H1 (cell line): Measurements from ENCODE around the gene VIPR2. TPM values are rescaled to one million over a fixed set of nuclear protein-coding genes. Genes with fewer than 3 reads are reported as not detected.

Experiments
- CEBPB ChIP-seq: IDR thresholded peaks from 2 replicates; pipeline ENCODE4 v1.6.1; 2012; ENCODE audit warnings: low read depth, low read length
- CHD7 ChIP-seq: fragments of 300-600 bp; sonication (generic); IDR thresholded peaks from 2 replicates; pipeline ENCODE4 v1.7.1; 2012; ENCODE audit warnings: low read length, moderate library complexity, mild to moderate bottlenecking, inconsistent platforms; ENCODE audit not compliant: insufficient replicate concordance
- KDM5A ChIP-seq: fragments of 200-600 bp; IDR thresholded peaks from 2 replicates; pipeline ENCODE4 v1.7.1; 2012; ENCODE audit warnings: mild to moderate bottlenecking, low read length, inconsistent platforms, mixed read lengths
- polyA plus RNA-seq, 7 experiments: library from polyadenylated mRNA; depleted of rRNA in 3 of 7; stranded (reverse) in 5 of 7; unstranded in 2 of 7; fragments of >200 nt in 5 of 7; fragments of 200-250 nt in 2 of 7; gene quantifications; 1 replicate in 5 of 7; 2 replicates in 1 of 7; 4 replicates in 1 of 7; pipeline versions ENCODE4 v1.2.1 to v1.2.3, GENCODE V29; 2011 to 2013; ENCODE audit warnings: missing spikeins in 2 of 7, mixed read lengths in 2 of 7
- total RNA-seq: library from RNA; stranded (reverse); fragmentation: NEBNext Ultra II Directional; extraction: Animal tissue kit (Norgen Biotek cat#: 25700); gene quantifications from 2 replicates; pipeline ENCODE4 v1.2.1, GENCODE V29; 2021

VIPR2 gene
- total and polyA plus RNA-seq, 2 of the 8 experiments (the other 6 are each of a cell fraction or from before 2014, with no cell fraction given), result 2.4 to 6.3 TPM

DNA sequence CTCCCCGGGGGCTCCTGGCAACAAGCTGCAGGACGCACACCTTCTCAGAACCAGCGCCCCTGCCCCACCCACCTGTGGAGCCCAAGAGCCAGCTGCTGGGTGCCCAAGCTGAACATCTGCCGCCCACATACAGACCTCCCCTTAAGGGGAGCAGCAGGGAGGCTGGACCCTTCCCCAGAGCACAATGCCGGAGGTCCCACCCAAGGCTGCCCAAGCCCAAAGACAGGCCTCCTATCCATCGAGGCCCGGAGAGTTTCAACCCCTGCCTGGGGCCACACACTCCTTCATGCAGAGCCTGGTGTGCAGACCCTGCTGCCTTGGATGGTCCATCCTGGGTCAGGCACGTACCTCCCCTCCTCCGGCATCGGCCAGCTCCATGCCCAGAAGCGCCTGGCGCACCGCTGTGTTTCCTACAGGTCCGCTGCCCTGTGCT, 48.7 kb downstream of the VIPR2 start (continued):
- TF ChIP-seq CHD7 (no peak), KDM5A (no peak), CEBPB (no peak)
